HG03442 (cell line): Measurements from ENCODE around the gene OSGEP.

Experiments
- ATAC-seq: cut with Tn5 transposase; IDR thresholded peaks from one replicate; pipeline ENCODE4 v1.9.1; 2021; ENCODE audit warnings: mild to moderate bottlenecking, moderate library complexity; ENCODE audit not compliant: unreplicated experiment

OSGEP gene

GRCh38 chr14:20434701-20435581, 19.7 kb downstream of the OSGEP start:
- ATAC-seq, result no peak

DNA sequence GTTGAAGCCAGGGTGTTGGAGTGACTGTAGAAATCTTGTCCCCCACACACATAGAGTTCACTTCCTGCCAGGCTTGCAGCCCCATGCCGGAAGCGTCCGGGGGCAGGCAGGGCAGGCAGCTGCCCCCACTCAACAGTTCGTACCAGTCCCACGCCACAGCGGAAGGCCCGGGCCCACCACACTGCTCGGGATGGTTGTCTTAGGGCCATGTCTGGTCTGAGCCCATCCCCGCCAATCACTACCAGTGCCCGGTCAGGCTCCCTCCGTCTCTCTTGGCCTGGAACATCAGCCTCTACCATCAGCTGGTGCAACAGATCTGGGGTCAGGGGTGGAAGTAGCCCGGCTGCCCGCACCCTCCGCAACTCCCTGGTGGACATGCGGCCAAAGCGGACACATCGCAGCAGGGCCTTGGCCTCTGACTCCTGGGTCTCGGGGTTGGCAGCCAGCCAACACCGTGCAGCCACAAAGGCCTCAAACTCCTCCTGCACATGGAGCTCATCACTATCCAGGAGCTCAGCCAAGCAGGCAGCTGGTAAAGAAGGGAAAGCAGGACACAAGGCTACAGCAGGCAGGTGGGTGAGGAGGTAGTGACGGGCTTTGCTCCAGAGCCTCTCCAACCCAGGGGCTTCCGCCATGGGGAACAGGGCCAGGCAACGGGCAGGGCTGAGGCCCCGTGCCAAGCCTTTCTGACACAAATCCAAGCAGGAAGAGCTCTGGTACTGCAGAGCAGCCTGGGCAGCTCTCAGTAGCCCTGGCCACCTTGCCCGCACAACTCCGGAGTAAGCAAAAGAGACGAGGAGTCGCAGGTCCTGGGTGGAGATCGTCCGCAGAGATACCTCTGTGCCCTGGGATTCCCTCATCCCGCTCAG, 24.6 kb downstream of the OSGEP start:
- no peak for ATAC-seq

GRCh38 chr14:20428802-20429201, 25.8 kb downstream of the OSGEP start:
- no peak for ATAC-seq

GRCh38 chr14:20428010-20428365, 26.6 kb downstream of the OSGEP start:
- ATAC-seq, result peak; percentile 22

GRCh38 chr14:20427231-20428009, 27.2 kb downstream of the OSGEP start:
- ATAC-seq, result peak; percentile 71

- ATAC-seq, result no peak
Observed at GRCh38 chr14:20424851-20425250, 29.8 kb downstream of the OSGEP start.

DNA sequence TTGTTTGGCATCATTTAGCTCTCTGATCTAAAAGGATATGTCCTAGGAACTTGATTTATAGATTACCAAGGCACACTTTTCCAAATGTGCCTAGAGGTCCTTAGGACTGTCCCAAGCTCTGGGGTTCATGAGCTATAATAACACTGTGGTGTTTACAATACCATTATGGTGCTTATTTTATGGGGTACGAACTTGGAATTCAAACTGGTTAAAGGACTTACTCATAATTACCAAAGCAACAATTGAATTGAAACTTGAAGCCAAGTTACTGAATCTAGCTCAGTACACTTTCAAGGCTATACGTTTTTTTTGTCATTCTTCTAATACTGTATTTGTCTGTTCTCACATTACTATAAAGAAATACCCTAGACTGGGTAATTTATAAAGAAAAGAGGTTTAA, 31.7 kb downstream of the OSGEP start:
- ATAC-seq, result no peak

DNA sequence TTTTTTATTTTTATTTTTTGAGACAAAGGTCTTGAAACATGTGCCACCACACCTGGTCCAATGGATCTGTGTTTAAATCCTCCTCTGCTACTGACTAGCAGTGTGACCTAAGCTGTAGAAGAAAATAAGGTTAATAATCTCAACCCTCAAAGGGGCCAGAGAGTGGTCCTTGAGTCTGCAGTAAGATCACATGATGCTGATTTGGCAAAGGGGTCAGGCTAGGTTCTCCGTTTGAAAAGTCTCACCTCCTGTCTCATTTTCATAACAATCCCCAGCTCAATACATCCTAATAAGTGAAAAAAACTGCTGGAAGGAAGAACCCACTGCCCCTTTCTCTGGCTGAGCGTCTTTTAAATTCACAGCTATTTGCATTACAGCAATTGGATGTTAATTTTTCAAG, 33.3 kb downstream of the OSGEP start:
- no peak for ATAC-seq

- ATAC-seq, result no peak
Observed at GRCh38 chr14:20419419-20419818, 35.2 kb downstream of the OSGEP start.

GRCh38 chr14:20418501-20418909, 36.1 kb downstream of the OSGEP start:
- no peak for ATAC-seq

- ATAC-seq, result no peak
Observed at GRCh38 chr14:20417250-20418186, 37.1 kb downstream of the OSGEP start.

DNA sequence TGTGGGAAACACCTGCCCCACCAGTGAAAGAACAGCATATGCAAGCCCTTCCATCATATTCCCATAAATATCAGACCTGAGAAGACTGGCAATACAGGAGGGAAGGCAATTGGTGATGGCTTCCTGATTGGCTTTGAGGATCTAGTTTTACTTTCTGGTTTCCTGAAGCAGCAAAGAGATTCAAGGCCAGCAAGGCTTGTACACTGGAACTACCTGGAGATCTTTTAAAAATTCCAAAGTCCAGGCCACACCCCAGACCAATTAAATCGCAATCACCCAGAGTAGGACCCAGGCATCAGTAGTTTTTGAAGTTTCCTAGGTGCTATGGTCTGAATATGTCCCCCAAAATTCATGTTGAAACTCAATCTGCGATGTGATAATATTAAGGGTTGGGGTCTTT, 38.4 kb downstream of the OSGEP start:
- ATAC-seq, result no peak

DNA sequence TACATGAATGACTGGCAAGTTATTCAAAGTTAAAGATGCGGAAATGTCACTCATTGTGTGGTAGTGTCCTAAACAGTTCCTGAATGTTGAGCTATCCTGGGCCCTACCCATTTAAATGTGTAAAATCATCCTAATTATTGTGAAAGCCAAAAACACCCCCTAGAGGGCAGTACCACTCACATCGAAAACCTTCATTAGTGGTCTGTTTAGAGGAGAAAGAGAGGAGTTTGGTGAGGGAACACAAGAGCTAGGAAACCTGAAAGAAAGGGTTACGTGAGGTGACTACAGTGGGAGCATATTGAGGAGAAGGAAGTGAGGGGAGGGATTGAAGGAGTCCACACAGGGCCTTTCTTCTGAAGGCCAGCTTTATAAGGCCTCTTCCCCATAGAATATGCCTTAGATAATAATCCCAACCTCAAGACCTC, 38.8 kb downstream of the OSGEP start:
- peak; percentile 36 for ATAC-seq

DNA sequence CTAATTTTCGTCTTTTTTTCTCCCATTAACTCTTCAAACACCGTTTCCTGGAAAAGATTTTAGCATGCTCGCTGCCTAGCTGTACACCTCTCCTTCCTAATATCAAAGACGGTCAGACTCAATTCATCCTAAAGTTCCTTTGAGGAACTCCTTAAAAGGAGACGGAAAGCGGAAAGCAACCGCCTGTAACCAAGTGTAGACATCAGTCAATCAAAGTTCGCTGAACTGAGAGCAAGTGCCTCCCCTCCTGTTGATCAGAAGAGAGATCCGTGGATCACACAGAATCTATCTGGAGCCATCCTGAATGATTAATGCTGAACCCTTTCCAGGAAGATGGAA, 40.9 kb downstream of the OSGEP start:
- no peak for ATAC-seq

DNA sequence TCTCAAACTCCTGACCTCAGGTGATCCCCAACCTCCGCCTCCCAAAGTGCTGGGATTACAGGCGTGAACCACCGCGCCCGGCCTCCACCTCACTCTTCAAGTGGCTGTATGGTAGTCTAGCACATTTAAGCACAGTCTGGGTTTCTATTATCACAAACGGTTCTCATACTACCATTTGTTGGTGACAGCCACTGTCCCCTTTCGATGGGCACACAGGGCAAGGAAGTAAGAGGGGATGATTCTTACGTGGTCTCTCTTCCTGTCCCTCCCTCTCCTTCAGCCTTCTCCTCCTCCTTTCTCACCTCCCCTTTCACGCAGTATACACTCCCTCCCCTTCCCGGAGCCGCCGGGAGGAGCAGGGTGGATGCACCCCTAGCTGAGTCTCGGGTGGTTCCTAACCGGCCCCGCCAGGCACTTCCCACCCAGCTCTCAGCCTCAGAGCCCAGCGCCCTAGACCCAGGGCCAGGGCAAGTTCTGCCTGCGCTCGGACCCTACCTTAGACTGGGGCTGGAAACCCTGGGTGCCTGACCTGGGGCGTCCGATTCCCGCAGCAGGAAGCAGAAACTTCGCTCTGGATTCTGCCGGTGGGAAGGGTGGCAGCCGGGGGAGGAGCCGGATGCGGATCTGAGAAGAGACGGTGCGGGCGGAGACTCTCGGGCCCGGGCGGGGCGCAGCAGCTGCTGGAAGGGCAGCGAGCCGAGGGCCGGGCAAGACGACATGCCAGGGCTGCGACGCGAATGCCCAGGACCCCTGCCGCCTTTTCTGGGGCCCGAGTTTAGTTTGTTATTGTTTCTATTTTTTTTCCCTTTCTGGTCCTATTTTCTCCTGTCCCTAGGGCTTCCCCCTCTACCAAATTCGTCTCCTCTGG, 41.5 kb downstream of the OSGEP start, which contains the start of gene TEP1:
TEP1 (minus strand) TSS at position 626 of the 868 bp plus-strand sequence. CDS start 5,062 bp downstream, outside the sequence.
- ATAC-seq, result peak; percentile 70

- peak; percentile 48 for ATAC-seq
Observed at GRCh38 chr14:20412411-20412810, 42.2 kb downstream of the OSGEP start.

DNA sequence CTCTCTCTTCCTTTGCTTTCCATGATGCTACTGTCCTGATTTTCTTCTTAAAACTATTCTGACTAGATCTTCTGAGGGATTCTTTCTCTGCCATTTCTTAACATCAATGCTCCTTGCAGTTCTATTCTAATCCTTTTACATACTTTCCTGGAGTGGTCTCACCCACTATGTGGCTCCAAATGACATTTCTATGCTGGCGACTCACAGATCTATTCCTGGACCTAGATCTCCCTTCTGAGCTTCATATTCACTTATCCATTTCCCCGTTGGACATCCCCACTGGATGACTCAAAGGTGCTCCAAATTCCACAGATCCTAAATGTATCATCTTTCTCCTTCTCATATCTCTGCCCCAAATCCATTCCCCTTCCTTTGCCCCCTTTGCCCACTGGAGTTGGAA, 45.4 kb downstream of the OSGEP start:
- no peak for ATAC-seq

GRCh38 chr14:20403521-20403920, 51.1 kb downstream of the OSGEP start:
- no peak for ATAC-seq

DNA sequence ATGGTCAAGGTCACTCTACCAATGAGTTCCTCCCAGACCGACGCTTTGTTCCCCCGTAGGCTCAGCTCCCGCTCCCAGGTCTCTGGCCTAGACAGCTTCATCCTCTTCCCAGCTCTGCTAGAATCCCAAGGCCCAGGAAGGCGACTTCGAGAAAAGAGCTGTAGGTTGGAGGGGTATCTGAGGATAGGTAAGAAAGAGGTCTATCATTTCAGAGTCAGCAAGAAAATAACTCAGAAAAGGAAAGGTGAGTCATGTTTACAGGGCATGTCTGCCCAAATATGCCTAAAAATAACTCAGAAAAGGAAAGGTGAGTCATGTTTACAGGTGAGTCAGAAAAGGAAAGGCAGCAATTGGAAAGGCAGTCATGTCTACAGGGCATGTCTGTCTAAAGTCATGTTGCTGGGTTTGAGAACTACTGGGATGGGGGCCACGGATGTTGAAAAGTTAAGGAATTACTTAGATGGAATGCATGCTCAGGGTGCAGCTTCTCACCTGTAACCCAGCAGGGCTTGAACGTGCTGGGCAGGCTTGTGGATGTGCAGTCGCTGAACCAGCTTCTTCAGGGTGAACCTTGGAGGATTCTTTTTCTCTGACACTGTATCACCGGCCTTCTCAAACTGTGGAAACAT, 53.5 kb downstream of the OSGEP start:
- ATAC-seq, result peak; percentile 64
